GM04504 (cell line): Measurements from ENCODE around the gene ABHD16A.

ENCODE experiments used
- DNase-seq: peaks from one replicate; pipeline ENCODE4 v3.0.0-alpha.2; 2012; ENCODE audit warnings: low read depth

The ABHD16A gene

GRCh38 chr6:31639449-31639861 lies 63.7 kb downstream of the ABHD16A start:
- DNase-seq: no peak

DNA sequence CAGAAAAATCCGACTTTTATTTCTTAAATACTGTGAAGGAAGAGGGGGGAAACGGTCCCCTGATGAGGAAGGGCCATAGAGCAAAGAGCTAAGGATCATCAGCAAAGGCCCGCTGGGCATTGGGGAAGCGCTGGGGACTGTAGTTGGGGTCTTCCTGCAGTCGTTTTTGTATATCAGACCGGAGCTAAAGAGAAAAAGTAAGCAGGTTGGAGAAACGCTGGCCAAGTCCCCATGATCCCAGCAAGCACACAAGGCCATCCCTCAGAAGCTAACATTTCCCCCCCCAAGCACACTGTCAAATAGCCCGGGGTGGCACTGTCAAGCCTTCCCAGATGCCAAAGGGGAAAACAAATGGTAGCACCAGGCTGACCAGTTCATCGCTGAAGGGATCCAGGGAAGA lies 64.1 kb downstream of the ABHD16A start:
- DNase-seq: no peak
